ENCODE results near the gene DDO.
"Not testable (repeated sequence)": the region's sequence is repeated elsewhere in the genome, so short reads cannot be mapped to it uniquely, and the experiment has no call there.

The DDO gene

DNA sequence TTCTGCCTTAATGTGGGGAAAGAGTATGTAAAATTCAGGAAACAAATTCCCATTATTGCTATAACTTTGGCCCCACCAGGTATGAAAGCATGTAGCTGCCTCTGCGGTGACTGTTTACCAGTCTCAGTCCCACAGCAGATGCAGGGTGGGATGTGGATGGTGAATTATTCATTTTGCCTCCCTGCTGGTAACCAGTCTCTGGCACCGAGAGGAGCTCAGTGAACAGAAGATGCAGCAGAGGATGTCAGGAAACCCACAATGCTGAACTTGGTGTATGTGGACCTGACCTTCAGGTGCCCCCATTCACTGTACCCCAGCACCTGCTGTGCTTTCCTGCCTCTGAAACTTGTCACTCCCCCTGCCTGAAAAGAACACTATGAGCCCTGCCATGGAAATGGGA is 48.4 kb downstream of the DDO start:
- no peak for DNase-seq

DNA sequence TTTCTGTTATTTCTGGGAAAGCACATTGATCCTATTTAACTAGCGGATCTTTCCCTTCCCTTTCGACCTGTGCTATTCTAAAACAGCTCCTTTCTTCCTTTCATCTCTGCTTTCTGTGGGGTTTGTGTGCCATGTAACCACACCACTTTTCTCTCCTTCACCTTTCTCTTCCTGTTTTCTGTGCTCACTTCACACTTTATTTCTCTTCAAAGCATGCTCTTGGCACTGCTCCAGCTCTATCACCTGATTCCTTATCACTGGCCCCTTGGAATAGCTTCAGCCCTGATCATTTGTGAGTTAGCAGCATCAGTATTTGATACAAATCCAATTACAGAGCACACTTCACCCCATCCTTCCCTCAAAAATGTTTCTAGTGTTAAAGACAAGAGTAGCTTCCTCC is 49.1 kb downstream of the DDO start:
- DNase-seq = no peak

DNA sequence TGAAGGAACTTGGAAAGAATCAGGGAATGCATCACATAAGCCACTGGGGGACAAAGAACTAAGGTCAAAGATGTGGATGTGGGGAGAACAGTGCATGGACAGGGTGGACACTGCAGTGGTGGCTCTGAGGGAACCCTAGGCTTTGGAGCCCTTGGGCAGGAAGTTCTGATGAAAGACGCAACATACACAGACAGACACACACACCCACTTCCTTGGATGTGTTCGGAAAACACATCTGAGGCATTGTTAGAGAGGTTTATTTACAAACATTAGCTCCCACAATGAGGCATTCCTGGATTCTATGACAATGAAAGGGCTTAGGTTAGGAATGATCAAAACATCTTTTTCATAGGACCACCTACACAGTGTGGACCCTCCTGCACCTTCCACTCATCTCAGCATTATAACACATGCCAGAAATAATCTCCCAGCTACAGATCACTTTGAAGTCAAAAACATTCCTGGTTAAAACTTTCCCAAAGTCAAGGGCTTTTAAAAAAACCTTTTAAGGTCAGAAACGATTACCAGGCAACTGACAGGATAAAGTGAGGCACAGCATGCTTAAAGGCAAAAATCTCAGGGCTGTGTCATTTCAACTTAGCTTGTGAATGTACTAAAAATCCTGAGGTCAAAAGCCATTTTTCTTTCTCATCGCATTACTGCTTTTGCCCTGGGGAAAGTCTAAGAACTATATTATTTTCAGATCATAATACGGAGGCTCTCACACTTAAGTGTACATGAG is 50.8 kb downstream of the DDO start:
- no peak for DNase-seq

DNA sequence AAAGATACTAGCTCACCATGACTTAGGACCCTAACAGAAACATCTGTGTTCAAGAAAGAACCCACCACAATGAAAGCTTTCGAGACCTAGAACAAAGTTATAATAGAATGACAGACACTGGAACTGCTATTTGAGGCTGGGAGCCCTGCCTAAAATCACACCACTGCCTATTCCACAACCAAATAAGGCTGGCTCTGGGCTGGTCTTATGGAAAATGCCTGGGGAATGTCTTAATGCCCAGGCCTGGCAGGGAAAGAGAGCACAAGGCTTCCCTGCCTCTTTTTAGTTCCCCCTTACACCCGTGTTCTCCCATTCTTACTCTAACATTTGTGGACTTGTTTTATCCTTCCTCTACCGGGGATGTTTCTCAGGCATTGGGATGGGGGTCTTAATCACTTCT is 51.6 kb downstream of the DDO start:
- DNase-seq = no peak

GRCh38 chr6:110360676-110361075 is 54.7 kb downstream of the DDO start:
- no peak for DNase-seq

GRCh38 chr6:110359556-110359955 is 55.8 kb downstream of the DDO start:
- no peak for DNase-seq

GRCh38 chr6:110358553-110359160 is 56.7 kb downstream of the DDO start:
- no peak for DNase-seq

DNA sequence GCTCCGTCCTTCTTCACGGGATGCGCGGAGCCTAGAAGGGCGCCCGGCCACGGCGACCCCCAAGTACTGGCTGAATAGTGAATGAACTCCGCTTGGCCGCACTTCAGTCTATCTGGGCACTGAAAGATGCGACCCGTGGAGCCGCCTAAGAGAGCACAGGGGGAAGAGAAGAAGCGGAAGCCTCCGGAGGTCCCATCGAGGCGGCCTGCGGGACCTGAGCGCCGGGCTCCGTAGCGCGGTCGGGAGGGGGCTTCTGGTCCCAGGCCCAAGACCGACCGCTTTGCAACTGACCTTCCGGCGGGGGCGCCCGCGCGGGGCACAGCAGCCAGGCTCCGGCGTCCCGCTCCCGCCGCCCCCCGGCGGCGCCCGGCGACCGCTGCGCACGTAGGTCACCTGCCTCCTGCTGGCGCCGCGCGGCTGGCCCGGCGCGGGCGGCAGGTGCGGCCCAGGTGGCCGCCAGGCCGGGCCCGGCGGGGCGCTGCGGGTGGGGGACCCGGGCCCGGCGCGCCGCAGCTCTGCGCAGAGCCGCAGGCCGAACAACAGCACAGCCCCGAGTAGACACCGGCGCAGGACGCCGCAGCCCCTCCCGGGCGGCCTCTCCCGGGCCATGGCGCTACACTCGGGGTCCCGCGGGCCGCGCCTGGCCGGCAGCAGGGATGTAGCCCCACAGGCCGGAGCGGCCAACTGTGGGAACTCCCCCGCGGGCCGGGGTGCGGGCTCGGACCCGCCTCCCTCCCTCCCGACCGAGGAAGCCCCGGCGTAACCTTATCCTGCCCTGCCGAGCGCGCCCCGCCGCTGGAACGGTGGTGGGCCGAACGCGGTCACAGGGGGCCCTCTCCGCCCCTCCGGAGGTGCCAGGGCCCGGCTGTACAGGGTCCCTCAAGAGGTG is 57.5 kb downstream of the DDO start, which contains the start of gene METTL24:
Gene METTL24, minus strand, starts transcription at position 686 of the 889 bp plus-strand sequence. Its CDS starts 77 bp downstream, at position 609.
- DNase-seq = peak; percentile 5

DNA sequence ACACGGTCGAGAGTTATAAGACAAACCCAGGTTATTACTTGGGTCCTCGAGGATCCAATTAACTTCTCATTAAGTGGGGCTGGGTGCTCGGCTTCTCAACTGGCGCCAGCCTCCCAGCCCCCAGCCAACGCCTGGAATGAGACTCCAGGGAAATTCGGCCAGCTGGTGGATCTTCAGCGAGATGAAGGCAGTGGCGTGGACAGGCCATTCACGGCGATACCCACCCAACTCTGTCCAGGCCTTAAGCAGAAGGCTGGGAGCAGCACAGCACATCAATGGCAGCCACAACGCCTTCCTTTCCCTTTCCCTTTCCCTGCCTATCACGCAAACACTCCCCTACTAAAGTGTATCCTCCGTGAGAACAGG is 58.1 kb downstream of the DDO start:
- DNase-seq = no peak

DNA sequence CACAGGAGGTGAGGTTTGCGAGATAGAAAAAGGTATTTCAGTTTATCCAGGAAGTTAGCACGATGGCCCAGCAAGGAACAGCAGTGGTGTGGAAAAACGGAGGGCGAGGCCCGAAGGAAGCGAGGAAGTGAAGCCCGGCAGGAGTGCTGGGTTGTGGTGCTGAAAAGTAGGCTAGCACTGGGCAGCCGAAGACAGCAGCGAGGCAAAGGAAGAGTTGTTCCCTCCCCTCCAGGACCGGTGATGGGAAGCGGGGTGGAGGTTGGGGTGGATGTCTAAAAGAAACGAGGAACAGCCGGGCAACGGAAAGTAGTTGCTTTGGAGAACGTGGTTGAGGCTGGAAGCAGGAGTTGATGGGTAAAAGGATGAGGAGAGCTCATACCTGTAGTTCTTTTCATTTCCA is 58.6 kb downstream of the DDO start:
- no peak for DNase-seq

DNA sequence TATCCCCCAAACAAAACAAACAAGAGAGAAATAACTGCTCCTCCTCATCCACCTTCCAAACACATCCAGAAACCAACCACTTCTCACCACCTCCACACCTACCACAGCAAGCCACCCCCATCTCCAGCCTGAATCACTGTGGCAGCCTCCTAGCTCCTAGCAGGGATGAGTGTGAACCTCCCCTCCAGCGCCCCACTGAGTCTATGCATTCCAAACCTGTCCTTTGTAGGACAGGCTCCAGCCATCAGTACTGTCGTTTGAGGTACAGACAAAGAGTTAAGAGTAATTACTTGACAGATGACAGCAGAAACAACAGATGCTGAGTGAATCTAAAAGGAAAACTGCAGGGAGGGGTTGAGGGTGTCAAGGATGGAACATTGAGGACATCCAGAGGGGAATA is 59.6 kb downstream of the DDO start:
- no peak for DNase-seq

GRCh38 chr6:110355022-110355421 is 60.4 kb downstream of the DDO start:
- DNase-seq = no peak

DNA sequence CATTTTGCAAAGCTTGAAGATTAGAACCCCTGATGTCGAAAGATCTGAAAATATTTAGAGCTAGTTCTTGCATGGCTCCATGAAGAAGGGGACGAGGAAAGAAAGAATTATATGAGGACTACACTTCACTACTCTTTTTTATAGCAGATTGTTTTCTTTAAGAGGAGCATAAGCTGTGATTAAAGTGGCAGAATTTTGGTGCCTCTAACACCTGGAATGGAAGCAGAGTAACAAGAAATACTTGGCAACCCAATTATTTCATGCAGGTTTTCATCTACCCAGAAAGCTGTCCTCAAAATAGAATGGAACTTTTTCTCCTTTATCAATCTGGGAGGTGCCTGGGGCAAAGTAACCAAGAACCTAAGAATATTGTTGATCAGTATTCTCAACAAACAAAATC is 61.2 kb downstream of the DDO start:
- DNase-seq = no peak

- DNase-seq = no peak
Measured at GRCh38 chr6:110353457-110354001, 61.8 kb downstream of the DDO start.

DNA sequence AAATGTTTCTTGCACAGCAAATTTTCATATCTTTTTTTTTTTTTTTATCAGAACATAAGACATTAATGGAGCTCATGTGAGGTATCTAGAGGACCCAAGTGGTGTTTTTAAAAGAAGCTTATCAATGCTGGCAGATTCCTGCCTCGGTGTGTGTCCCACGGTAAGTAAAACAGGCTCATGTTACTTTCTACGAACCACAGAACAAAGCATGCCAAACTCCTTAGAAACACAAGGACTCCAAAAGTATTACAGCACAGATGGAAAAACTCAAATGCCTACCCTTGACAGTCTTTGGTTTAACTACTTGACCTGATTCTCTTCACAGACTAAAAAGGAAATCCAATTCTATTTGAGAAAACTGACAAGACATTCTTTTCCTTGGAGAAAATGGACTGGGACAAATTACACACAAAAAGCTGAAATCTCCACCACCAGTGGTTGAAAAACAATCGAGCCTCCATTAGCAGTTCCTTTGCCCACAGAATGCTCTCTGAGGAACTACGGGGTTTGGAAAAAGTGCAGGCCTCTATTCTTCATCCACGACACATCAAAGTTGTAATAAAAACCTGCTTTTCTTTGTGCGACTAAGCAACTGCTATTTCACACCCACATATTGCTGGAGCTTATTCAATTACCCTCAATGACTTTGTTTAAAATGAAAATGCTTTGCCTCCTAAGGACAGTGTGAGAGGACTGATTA is 62.7 kb downstream of the DDO start:
- no peak for DNase-seq

- no peak for DNase-seq
Measured at GRCh38 chr6:110351986-110352385, 63.4 kb downstream of the DDO start.

- no peak for DNase-seq
Measured at GRCh38 chr6:110351546-110351945, 63.8 kb downstream of the DDO start.

DNA sequence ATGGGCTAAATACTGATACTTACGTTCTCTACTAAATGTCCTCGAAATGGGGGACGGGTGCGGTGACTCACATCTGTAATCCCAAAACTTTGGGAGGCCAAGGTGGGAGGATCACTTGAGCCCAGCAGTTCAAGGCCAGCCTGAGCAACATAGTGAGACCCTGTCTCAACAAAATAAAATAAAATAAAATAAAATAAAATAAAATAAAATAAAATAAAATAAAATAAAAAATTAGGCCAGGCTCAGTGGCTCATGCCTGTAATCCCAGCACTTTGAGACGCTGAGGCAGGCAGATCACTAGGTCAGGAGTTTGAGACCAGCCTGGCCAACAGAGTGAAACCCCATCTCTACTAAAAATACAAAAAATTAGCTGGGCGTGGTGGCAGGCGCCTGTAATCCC is 64.8 kb downstream of the DDO start:
- DNase-seq = not testable (repeated sequence)

DNA sequence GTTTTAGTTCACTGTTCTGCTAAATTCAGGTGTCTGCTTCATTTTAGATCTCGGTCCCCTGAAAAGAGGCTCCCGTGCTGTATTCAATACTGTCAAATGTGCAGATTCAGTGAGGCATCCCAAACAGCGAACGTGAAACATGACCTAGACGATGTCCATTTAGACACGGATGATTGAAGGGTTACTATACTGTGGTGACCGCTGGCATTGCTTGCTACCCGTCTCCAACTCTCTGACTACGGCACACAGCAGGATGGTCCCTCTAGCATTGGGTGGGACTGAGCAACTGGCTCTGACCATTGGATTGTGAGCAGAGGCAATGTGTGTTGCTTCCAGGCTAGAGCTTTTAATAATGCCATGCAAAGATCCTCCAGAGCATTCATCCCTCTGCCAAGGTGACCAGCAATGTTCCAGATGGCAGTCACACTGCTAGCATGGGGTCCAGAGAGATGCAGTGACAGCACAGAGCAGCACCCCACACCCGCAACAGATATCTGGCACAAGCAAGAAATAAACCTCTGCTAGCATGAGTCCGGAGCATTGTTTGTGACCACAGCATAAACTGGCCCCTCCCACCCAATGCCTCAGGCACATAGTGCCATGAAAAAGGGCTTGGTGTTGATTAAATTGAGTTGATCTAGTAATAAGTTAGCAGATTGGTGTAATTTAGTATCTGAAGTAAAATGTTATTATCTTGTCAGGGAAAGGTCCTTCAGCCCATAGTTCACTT is 66.2 kb downstream of the DDO start:
- no peak for DNase-seq

DNA sequence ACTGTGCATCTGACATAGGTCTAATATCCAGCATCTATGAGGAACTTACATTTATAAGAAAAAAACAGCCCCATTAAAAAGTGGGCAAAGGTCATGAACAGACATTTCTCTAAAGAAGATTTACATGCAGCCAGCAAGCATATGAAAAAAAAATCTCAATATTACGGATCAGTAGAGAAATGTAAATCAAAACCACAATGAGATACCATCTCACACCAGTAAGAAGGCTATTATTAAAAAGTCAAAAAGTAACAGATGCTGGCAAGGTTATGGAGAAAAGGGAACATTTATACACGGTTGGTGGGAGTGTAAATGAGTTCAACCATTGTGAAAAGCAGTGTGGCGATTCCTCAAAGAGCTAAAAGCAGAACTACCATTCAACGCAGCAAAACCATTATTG is 70.3 kb downstream of the DDO start:
- DNase-seq = no peak

GRCh38 chr6:110342759-110343158 is 72.6 kb downstream of the DDO start:
- DNase-seq = no peak
